HCT116 (cell line): ENCODE data around the gene METTL24. TPM values are rescaled to one million over a fixed set of nuclear protein-coding genes. Genes with fewer than 3 reads are reported as not detected.

Experiments used
- ATAC-seq: fragments of 200-7000 bp; cut with Tn5 transposase; 2 replicates; pipeline ENCODE4 v1.9.1; 2020; ENCODE audit warnings: mild to moderate bottlenecking, moderate library complexity
- BruUV-seq: library from RNA; stranded (reverse); fragments of 400-500 nt; replicated peaks from 2 replicates; lab custom pipeline; 2021; lab: Mats Ljungman, UMichigan
- CTCF ChIA-PET: fragments of 300-600 bp; sonication (Branson Sonifier 250); formaldehyde crosslinking; loops from one replicate; lab custom pipeline; 2021; ENCODE audit warnings: antibody characterized with exemption; lab: Charles Lee
- POLR2A ChIA-PET: fragments of 300-600, 350-600 bp; sonication (Branson Sonifier 250); formaldehyde crosslinking; loops from one replicate; lab custom pipeline; 2021; ENCODE audit warnings: antibody characterized with exemption; lab: Charles Lee
- RAD21 ChIA-PET, 2 experiments: fragments of 300-600 bp; sonication (Branson Sonifier 250); formaldehyde crosslinking; loops; one replicate each; lab custom pipeline; 2023; ENCODE audit warnings: low total read pairs in 2 of 2; ENCODE audit not compliant: uncharacterized antibody in 2 of 2, unreplicated experiment in 2 of 2, low non-redundant PET in 1 of 2; lab: Charles Lee
- DNase-seq: peaks from one replicate; pipeline ENCODE4 v3.0.0-alpha.2; 2010; ENCODE audit warnings: low read depth, low spot score
- H2AFZ ChIP-seq: fragments of 200-600 bp; shearing (Covaris generic), sonication (generic); 2 replicates; pipeline ENCODE4 v1.6.1; 2017; ENCODE audit warnings: low read depth, mixed run types, mixed read lengths, antibody characterized with exemption, low read length; ENCODE audit not compliant: poor library complexity, severe bottlenecking
- H3K27ac ChIP-seq: 2 replicates; pipeline ENCODE4 v1.5.1; 2012; ENCODE audit warnings: low read depth, low read length
- H3K27me3 ChIP-seq: fragments of 200-600 bp; sonication (generic); 2 replicates; pipeline ENCODE4 v1.6.1; 2016; ENCODE audit warnings: mixed run types, low read length, mixed read lengths; ENCODE audit not compliant: insufficient read depth
- H3K36me3 ChIP-seq, 2 experiments: fragments of 200-500 bp in 1 of 2; fragments of 200-600 bp in 1 of 2; sonication (Bioruptor generic) in 1 of 2; sonication (generic) in 1 of 2; 2 replicates each; pipeline versions ENCODE4 v1.5.1 to v1.6.1; 2014 to 2016; ENCODE audit warnings: low read length in 2 of 2, inconsistent platforms in 1 of 2, mixed read lengths in 1 of 2, mixed run types in 1 of 2; ENCODE audit not compliant: insufficient read depth in 2 of 2, control insufficient read depth in 1 of 2
- H3K4me1 ChIP-seq, 2 experiments: fragments of 200-600 bp in 1 of 2; sonication (generic) in 1 of 2; 2 replicates each; pipeline versions ENCODE4 v1.5.1 to v1.6.1; 2012 to 2017; ENCODE audit warnings: low read length in 2 of 2, inconsistent platforms in 1 of 2, mild to moderate bottlenecking in 1 of 2, mixed read lengths in 1 of 2, mixed run types in 1 of 2, moderate library complexity in 1 of 2; ENCODE audit not compliant: insufficient read depth in 2 of 2, control insufficient read depth in 1 of 2
- H3K4me2 ChIP-seq: fragments of 200-600 bp; sonication (generic); 2 replicates; pipeline ENCODE4 v1.6.1; 2017; ENCODE audit warnings: mixed run types, low read length, mixed read lengths
- H3K4me3 ChIP-seq, 2 experiments: fragments of 200-600 bp in 1 of 2; sonication (generic) in 1 of 2; replicated peaks in 1 of 2; 2 replicates each; pipeline ENCODE4 v1.5.1; 2011 to 2016; ENCODE audit warnings: low read length in 2 of 2, control low read depth in 1 of 2, low read depth in 1 of 2, mild to moderate bottlenecking in 1 of 2, mixed read lengths in 1 of 2, mixed run types in 1 of 2
- H3K79me2 ChIP-seq: fragments of 200-600 bp; sonication (generic); 2 replicates; pipeline ENCODE4 v1.6.1; 2017; ENCODE audit warnings: mild to moderate bottlenecking, mixed run types, low read length, moderate library complexity, mixed read lengths; ENCODE audit not compliant: insufficient read depth
- H3K9ac ChIP-seq: fragments of 200-600 bp; sonication (generic); 2 replicates; pipeline ENCODE4 v1.6.1; 2016; ENCODE audit warnings: low read length, mixed read lengths
- H3K9me2 ChIP-seq: fragments of 200-600 bp; sonication (generic), shearing (Covaris generic); 2 replicates; pipeline ENCODE4 v1.6.1; 2017; ENCODE audit warnings: mixed run types, mild to moderate bottlenecking, moderate library complexity; ENCODE audit not compliant: insufficient read depth
- H3K9me3 ChIP-seq, 2 experiments: fragments of 200-500 bp in 1 of 2; fragments of 200-600 bp in 1 of 2; sonication (Bioruptor generic) in 1 of 2; sonication (generic) in 1 of 2; 2 replicates each; pipeline ENCODE4 v1.6.1; 2014 to 2017; ENCODE audit warnings: low read length in 2 of 2, mixed read lengths in 2 of 2, inconsistent platforms in 1 of 2, low read depth in 1 of 2, mild to moderate bottlenecking in 1 of 2, mixed run types in 1 of 2, moderate library complexity in 1 of 2; ENCODE audit not compliant: control insufficient read depth in 1 of 2, insufficient read depth in 1 of 2
- H4K20me1 ChIP-seq: fragments of 200-600 bp; sonication (generic), shearing (Covaris generic); 2 replicates; pipeline ENCODE4 v1.6.1; 2017; ENCODE audit warnings: mixed run types, mild to moderate bottlenecking, moderate library complexity; ENCODE audit not compliant: insufficient read depth
- ATF3 ChIP-seq: IDR thresholded peaks from 2 replicates; pipeline ENCODE4 v1.6.1; 2012
- CBX3 ChIP-seq: IDR thresholded peaks from 2 replicates; pipeline ENCODE4 v1.6.1; 2012; ENCODE audit warnings: low read depth
- CEBPB ChIP-seq: IDR thresholded peaks from 2 replicates; pipeline ENCODE4 v1.6.1; 2012; ENCODE audit warnings: low read depth
- EGR1 ChIP-seq: IDR thresholded peaks from 2 replicates; pipeline ENCODE4 v1.6.1; 2012; ENCODE audit warnings: low read depth
- ELF1 ChIP-seq: IDR thresholded peaks from 2 replicates; pipeline ENCODE4 v1.6.1; 2012; ENCODE audit warnings: low read depth, borderline replicate concordance
- EZH2 ChIP-seq: fragments of 200-600 bp; sonication (generic); IDR thresholded peaks from 2 replicates; pipeline ENCODE4 v1.6.1; 2017; ENCODE audit warnings: antibody characterized with exemption, mixed run types
- EZH2phosphoT487 ChIP-seq: fragments of 200-600 bp; IDR thresholded peaks from 2 replicates; pipeline ENCODE4 v1.6.1; 2018; ENCODE audit warnings: antibody characterized with exemption, borderline replicate concordance
- FOSL1 ChIP-seq: IDR thresholded peaks from 2 replicates; pipeline ENCODE4 v1.6.1; 2012; ENCODE audit warnings: low read depth
- JUND ChIP-seq: IDR thresholded peaks from 2 replicates; pipeline ENCODE4 v1.6.1; 2012
- POLR2A ChIP-seq: IDR thresholded peaks from 2 replicates; pipeline ENCODE4 v1.7.0; 2011; ENCODE audit warnings: borderline replicate concordance; ENCODE audit not compliant: insufficient read depth, insufficient read length; ENCODE audit errors: extremely low read depth
- SP1 ChIP-seq: IDR thresholded peaks from 2 replicates; pipeline ENCODE4 v1.6.1; 2012; ENCODE audit warnings: low read depth
- SRF ChIP-seq: IDR thresholded peaks from 2 replicates; pipeline ENCODE4 v1.6.1; 2012; ENCODE audit warnings: low read depth
- TCF7L2 ChIP-seq: IDR thresholded peaks from 2 replicates; pipeline ENCODE4 v1.7.0; 2011; ENCODE audit warnings: borderline replicate concordance, inconsistent platforms; ENCODE audit not compliant: insufficient read depth, insufficient read length; ENCODE audit errors: extremely low read depth
- YY1 ChIP-seq: IDR thresholded peaks from 2 replicates; pipeline ENCODE4 v1.6.1; 2011; ENCODE audit warnings: low read length, low read depth, moderate library complexity, mild to moderate bottlenecking; ENCODE audit not compliant: insufficient replicate concordance; ENCODE audit errors: extremely low read depth
- ZFX ChIP-seq: fragments of 450-650 bp; IDR thresholded peaks from 2 replicates; pipeline ENCODE4 v1.6.1; 2017
- intact Hi-C: fragments of 100-400 bp; cut with micrococcal nuclease; formaldehyde crosslinking; loops from 2 replicates; pipeline ENCODE4 v1.10.0; 2022
- total RNA-seq: library from RNA; stranded (reverse); gene quantifications from one replicate; pipeline ENCODE4 v1.2.1, GENCODE V29; 2021; ENCODE audit not compliant: unreplicated experiment
- TF ChIP-seq, protein P1 (sequence below): IDR thresholded peaks from 2 replicates; pipeline ENCODE4 v1.6.1; 2012

METTL24 gene
- total RNA-seq, 1 experiment from 2014 or later, result not detected

DNA sequence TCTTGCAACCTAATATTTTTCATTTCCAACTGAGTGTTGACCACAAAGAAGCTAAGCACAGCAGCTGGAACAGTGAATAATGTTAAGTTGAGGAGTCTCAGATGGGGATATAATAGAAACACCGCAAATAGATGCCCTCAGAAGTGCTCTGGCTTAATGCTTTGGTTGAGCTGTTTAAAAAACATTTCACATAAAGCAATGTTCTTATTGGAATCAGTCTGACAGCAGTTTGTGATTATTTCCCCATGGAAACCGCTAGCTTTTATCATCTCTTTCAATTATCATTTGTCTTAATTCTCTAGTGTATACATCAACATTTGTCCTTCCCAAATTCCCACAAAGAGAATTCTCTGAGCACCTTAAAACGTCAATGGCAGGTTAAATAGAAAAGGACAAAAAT is 30.8 kb downstream of the METTL24 start:
- no peaks in the 10 kb centered on the region for H3K27me3 ChIP-seq
- H3K9me3 ChIP-seq, result no peaks in the 10 kb centered on the region
- intact Hi-C loops, result no loop called here
- BruUV-seq, result no TSS peak
- TF ChIP-seq SRF (no peak), EZH2phosphoT487 (no peak), JUND (no peak), SP1 (no peak), ATF3 (no peak), TCF7L2 (no peak), CBX3 (no peak), CEBPB (no peak), EZH2 (no peak), ZFX (no peak), EGR1 (no peak), POLR2A (no peak), FOSL1 (no peak), ELF1 (no peak), YY1 (no peak)
- TF ChIP-seq, protein P1, sequence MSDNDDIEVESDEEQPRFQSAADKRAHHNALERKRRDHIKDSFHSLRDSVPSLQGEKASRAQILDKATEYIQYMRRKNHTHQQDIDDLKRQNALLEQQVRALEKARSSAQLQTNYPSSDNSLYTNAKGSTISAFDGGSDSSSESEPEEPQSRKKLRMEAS, result no peak
- no peaks in the 10 kb centered on the region for H3K79me2 ChIP-seq
- no peaks in the 10 kb centered on the region for H4K20me1 ChIP-seq
- H3K4me3 ChIP-seq, result no peak overlapping the region
- H2AFZ ChIP-seq, result no peak overlapping the region
- no peaks in the 10 kb centered on the region for H3K36me3 ChIP-seq
- no peak overlapping the region for H3K9ac ChIP-seq
- CTCF ChIA-PET, result no interaction called here
- H3K4me1 ChIP-seq, result no peaks in the 10 kb centered on the region
- POLR2A ChIA-PET, result no interaction called here
- no peaks in the 10 kb centered on the region for H3K9me2 ChIP-seq
- RAD21 ChIA-PET, result no interaction called here
- ATAC-seq (no peak), DNase-seq (no peak)
- no peak overlapping the region for H3K4me2 ChIP-seq
- H3K27ac ChIP-seq, result no peak overlapping the region
